ENCODE data around the gene HEPACAM.

- TF ChIP-seq, protein P1, sequence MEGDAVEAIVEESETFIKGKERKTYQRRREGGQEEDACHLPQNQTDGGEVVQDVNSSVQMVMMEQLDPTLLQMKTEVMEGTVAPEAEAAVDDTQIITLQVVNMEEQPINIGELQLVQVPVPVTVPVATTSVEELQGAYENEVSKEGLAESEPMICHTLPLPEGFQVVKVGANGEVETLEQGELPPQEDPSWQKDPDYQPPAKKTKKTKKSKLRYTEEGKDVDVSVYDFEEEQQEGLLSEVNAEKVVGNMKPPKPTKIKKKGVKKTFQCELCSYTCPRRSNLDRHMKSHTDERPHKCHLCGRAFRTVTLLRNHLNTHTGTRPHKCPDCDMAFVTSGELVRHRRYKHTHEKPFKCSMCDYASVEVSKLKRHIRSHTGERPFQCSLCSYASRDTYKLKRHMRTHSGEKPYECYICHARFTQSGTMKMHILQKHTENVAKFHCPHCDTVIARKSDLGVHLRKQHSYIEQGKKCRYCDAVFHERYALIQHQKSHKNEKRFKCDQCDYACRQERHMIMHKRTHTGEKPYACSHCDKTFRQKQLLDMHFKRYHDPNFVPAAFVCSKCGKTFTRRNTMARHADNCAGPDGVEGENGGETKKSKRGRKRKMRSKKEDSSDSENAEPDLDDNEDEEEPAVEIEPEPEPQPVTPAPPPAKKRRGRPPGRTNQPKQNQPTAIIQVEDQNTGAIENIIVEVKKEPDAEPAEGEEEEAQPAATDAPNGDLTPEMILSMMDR (IDR thresholded peaks at IDR 0.05; ENCODE audit: extremely low read depth in 1 of 2, insufficient read depth in 1 of 2, low read depth in 1 of 2, low read length in 2 of 2), result no peak
- no peak for TF ChIP-seq EZH2 (IDR thresholded peaks at IDR 0.05; ENCODE audit: borderline replicate concordance, low read depth, low read length, severe bottlenecking)
- no peak for TF ChIP-seq POLR2A (IDR thresholded peaks at IDR 0.05; ENCODE audit: low read depth, low read length)
- TF ChIP-seq POLR2AphosphoS5 (IDR thresholded peaks at IDR 0.05; ENCODE audit: insufficient read depth, low read depth, low read length), result no peak
- TF ChIP-seq MAX (IDR thresholded peaks at IDR 0.05; ENCODE audit: insufficient read depth, insufficient read length), result no peak
- no peak for TF ChIP-seq FOS (IDR thresholded peaks at IDR 0.05; ENCODE audit: borderline replicate concordance, insufficient read depth, low read length)
- no peak for TF ChIP-seq MYC (IDR thresholded peaks at IDR 0.05; ENCODE audit: low read depth, low read length)
- TF ChIP-seq GATA2 (IDR thresholded peaks at IDR 0.05; ENCODE audit: insufficient read depth, insufficient read length, low read depth, low read length), result no peak
Measured at GRCh38 chr11:124872741-124873140, 63.1 kb downstream of the HEPACAM start.

All from endothelial cell of umbilical vein (primary cell).